Astrocyte (in vitro differentiated cells and primary cell): ENCODE data around the gene SYNRG. TPM values are rescaled to one million over a fixed set of nuclear protein-coding genes. Genes with fewer than 3 reads are reported as not detected.

ENCODE experiments used
- DNase-seq: peaks from one replicate; pipeline ENCODE4 v3.0.0-alpha.2; 2010; ENCODE audit warnings: low read depth
- FAIRE-seq: peaks from 2 replicates; lab custom pipeline; 2011; peaks lifted over from hg19 to GRCh38; lab: Jason Lieb, UNC
- H2AFZ ChIP-seq: 2 replicates; pipeline ENCODE4 v1.6.0; 2012; ENCODE audit warnings: low read depth, low read length, inconsistent platforms
- H3K27ac ChIP-seq: 2 replicates; pipeline ENCODE4 v1.5.1; 2011; ENCODE audit warnings: low read depth, low read length, inconsistent platforms
- H3K27me3 ChIP-seq: 2 replicates; pipeline ENCODE4 v1.6.0; 2011; ENCODE audit warnings: low read length, inconsistent platforms; ENCODE audit not compliant: insufficient read depth
- H3K36me3 ChIP-seq: 2 replicates; pipeline ENCODE4 v1.5.1; 2011; ENCODE audit warnings: low read length, inconsistent platforms; ENCODE audit not compliant: insufficient read depth
- H3K4me1 ChIP-seq: 2 replicates; pipeline ENCODE4 v1.5.1; 2011; ENCODE audit warnings: low read length, inconsistent platforms; ENCODE audit not compliant: insufficient read depth
- H3K4me2 ChIP-seq: 2 replicates; pipeline ENCODE4 v1.6.0; 2012; ENCODE audit warnings: low read length, inconsistent platforms
- H3K4me3 ChIP-seq: 2 replicates; pipeline ENCODE4 v1.5.1; 2011; ENCODE audit warnings: low read depth, mild to moderate bottlenecking, low read length, inconsistent platforms; ENCODE audit not compliant: insufficient read depth
- H3K79me2 ChIP-seq: 2 replicates; pipeline ENCODE4 v1.6.0; 2012; ENCODE audit warnings: mild to moderate bottlenecking, low read length, inconsistent platforms; ENCODE audit not compliant: insufficient read depth
- H3K9ac ChIP-seq: 2 replicates; pipeline ENCODE4 v1.6.0; 2012; ENCODE audit warnings: mild to moderate bottlenecking, low read length, inconsistent platforms
- H3K9me3 ChIP-seq: 2 replicates; pipeline ENCODE4 v1.5.1; 2012; ENCODE audit warnings: low read depth, mild to moderate bottlenecking, low read length, inconsistent platforms; ENCODE audit not compliant: insufficient read depth
- H4K20me1 ChIP-seq: 2 replicates; pipeline ENCODE4 v1.6.0; 2012; ENCODE audit warnings: low read length, inconsistent platforms; ENCODE audit not compliant: insufficient read depth
- H3K27ac Mint-ChIP-seq: one replicate; pipeline ENCODE4 v1.8.0; 2021; ENCODE audit warnings: mild to moderate bottlenecking, mixed read lengths; ENCODE audit not compliant: unreplicated experiment
- H3K27me3 Mint-ChIP-seq: one replicate; pipeline ENCODE4 v1.8.0; 2021; ENCODE audit warnings: low read depth, mixed read lengths; ENCODE audit not compliant: unreplicated experiment
- H3K36me3 Mint-ChIP-seq: one replicate; pipeline ENCODE4 v1.8.0; 2021; ENCODE audit warnings: low read depth, mixed read lengths; ENCODE audit not compliant: unreplicated experiment
- H3K4me1 Mint-ChIP-seq: one replicate; pipeline ENCODE4 v1.8.0; 2021; ENCODE audit warnings: low read depth, mixed read lengths; ENCODE audit not compliant: unreplicated experiment
- H3K4me3 Mint-ChIP-seq: one replicate; pipeline ENCODE4 v1.8.0; 2021; ENCODE audit warnings: mild to moderate bottlenecking, moderate library complexity, mixed read lengths; ENCODE audit not compliant: unreplicated experiment
- H3K9me3 Mint-ChIP-seq: one replicate; pipeline ENCODE4 v1.8.0; 2021; ENCODE audit warnings: mild to moderate bottlenecking, mixed read lengths; ENCODE audit not compliant: unreplicated experiment
- EZH2 ChIP-seq: IDR thresholded peaks from 2 replicates; pipeline ENCODE4 v1.6.1; 2012; ENCODE audit warnings: mild to moderate bottlenecking, low read length, inconsistent platforms; ENCODE audit not compliant: insufficient read depth
- total RNA-seq: library from RNA; stranded (reverse); gene quantifications from 2 replicates; pipeline ENCODE4 v1.2.1, GENCODE V29; 2021
- TF ChIP-seq, protein P1 (sequence below): IDR thresholded peaks from 2 replicates; pipeline ENCODE4 v1.5.1; 2011; ENCODE audit warnings: low read depth, mild to moderate bottlenecking, inconsistent platforms, low read length, moderate library complexity; ENCODE audit not compliant: insufficient read depth

SYNRG gene
- total RNA-seq, 1 donor from 2014 or later, result 31.3 TPM

DNA sequence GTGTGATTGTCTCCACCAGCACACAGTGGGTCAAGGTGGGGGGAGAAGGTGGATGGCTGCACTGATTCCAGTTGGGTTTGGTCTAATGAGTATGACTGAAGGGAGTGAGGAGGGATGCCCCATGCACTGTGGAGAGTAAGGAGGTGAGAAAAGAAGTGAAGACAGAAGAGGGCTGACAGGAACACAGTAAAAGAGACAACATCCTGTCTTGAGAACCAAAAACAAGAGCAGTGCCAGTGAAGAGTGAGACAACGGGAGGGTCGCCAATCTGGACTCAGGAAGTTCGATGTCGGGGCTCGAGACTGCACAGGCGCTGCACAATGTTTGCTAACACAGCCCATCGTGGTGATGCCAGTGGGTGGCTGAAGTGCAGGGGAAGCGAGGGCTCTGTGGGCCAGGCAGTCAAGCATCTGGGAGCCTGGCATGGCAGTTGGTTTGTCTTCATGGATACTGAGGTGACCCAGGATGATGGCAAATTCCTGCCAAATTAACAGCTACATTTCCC lies 85.5 kb downstream of the SYNRG start:
- H3K36me3 ChIP-seq, result peaks cover 24% of the 10 kb centered on the region
- Mint-ChIP-seq H3K27ac (no peak overlapping the region), H3K4me3 (no peak overlapping the region)

DNA sequence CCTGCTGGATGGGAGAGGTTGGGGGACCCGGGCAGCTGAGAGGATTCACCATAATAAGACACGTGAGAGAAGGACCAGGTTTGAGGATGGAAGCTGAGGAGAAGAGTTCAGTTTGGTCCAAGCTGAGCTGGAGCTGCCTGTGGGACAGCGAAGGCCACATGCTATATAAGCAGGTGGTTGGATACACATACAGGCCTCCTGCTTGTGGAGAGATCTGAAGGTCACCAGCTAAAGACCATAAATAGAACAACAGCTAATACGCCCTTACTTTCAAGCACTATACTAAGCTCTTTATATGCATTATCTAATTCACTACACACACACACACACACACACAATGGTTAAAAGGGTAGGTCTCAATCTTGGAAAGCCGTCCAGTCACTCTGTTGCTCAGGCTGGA lies 87.4 kb downstream of the SYNRG start:
- H3K36me3 Mint-ChIP-seq, result peaks cover 23% of the 10 kb centered on the region
- DNase-seq (no peak), FAIRE-seq (no peak)
- H3K4me1 ChIP-seq, result peaks cover 13% of the 10 kb centered on the region
- H4K20me1 ChIP-seq, result peaks cover 19% of the 10 kb centered on the region
- H3K4me1 Mint-ChIP-seq, result peaks cover 7% of the 10 kb centered on the region
- no peak overlapping the region for H3K9ac ChIP-seq
- no peak overlapping the region for H3K4me2 ChIP-seq
- TF ChIP-seq, protein P1, sequence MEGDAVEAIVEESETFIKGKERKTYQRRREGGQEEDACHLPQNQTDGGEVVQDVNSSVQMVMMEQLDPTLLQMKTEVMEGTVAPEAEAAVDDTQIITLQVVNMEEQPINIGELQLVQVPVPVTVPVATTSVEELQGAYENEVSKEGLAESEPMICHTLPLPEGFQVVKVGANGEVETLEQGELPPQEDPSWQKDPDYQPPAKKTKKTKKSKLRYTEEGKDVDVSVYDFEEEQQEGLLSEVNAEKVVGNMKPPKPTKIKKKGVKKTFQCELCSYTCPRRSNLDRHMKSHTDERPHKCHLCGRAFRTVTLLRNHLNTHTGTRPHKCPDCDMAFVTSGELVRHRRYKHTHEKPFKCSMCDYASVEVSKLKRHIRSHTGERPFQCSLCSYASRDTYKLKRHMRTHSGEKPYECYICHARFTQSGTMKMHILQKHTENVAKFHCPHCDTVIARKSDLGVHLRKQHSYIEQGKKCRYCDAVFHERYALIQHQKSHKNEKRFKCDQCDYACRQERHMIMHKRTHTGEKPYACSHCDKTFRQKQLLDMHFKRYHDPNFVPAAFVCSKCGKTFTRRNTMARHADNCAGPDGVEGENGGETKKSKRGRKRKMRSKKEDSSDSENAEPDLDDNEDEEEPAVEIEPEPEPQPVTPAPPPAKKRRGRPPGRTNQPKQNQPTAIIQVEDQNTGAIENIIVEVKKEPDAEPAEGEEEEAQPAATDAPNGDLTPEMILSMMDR, result no peak
- no peak for TF ChIP-seq EZH2
- H3K9me3 ChIP-seq, result no peaks in the 10 kb centered on the region
- H3K27ac ChIP-seq, result no peak overlapping the region
- no peak overlapping the region for H3K27ac Mint-ChIP-seq
- no peak overlapping the region for H2AFZ ChIP-seq
- no peaks in the 10 kb centered on the region for H3K9me3 Mint-ChIP-seq
- H3K79me2 ChIP-seq, result no peaks in the 10 kb centered on the region
- H3K27me3 Mint-ChIP-seq, result no peaks in the 10 kb centered on the region
- peaks cover 25% of the 10 kb centered on the region for H3K36me3 ChIP-seq
- H3K4me3 Mint-ChIP-seq, result no peak overlapping the region
- H3K27me3 ChIP-seq, result no peaks in the 10 kb centered on the region
- no peak overlapping the region for H3K4me3 ChIP-seq

More for the DNA sequence above, 85.5 kb downstream of the SYNRG start:
- H3K4me1 Mint-ChIP-seq, result peaks cover 8% of the 10 kb centered on the region
- Histone ChIP-seq H3K4me3 (no peak overlapping the region), H3K27ac (no peak overlapping the region), H3K4me2 (no peak overlapping the region), H2AFZ (no peak overlapping the region), H3K9ac (no peak overlapping the region), H4K20me1 (peaks cover 20% of the 10 kb centered on the region), H3K79me2 (no peaks in the 10 kb centered on the region), H3K4me1 (peaks cover 13% of the 10 kb centered on the region), H3K9me3 (no peaks in the 10 kb centered on the region), H3K27me3 (no peaks in the 10 kb centered on the region)
- DNase-seq, result no peak
- TF ChIP-seq, protein P1, result no peak
- no peak for TF ChIP-seq EZH2
- no peaks in the 10 kb centered on the region for H3K9me3 Mint-ChIP-seq
- FAIRE-seq, result no peak
- H3K36me3 Mint-ChIP-seq, result peaks cover 15% of the 10 kb centered on the region
- H3K27me3 Mint-ChIP-seq, result no peaks in the 10 kb centered on the region

GRCh38 chr17:37520174-37520573 lies 89.0 kb downstream of the SYNRG start:
- Histone ChIP-seq H3K4me2 (no peak overlapping the region), H3K4me3 (no peak overlapping the region), H3K27me3 (no peaks in the 10 kb centered on the region), H3K79me2 (no peaks in the 10 kb centered on the region), H4K20me1 (peaks cover 26% of the 10 kb centered on the region), H2AFZ (no peak overlapping the region), H3K9ac (no peak overlapping the region), H3K27ac (no peak overlapping the region), H3K4me1 (peaks cover 23% of the 10 kb centered on the region), H3K9me3 (no peaks in the 10 kb centered on the region), H3K36me3 (peaks cover 23% of the 10 kb centered on the region)
- Mint-ChIP-seq H3K4me1 (peaks cover 17% of the 10 kb centered on the region), H3K9me3 (no peaks in the 10 kb centered on the region), H3K4me3 (no peak overlapping the region), H3K27me3 (no peaks in the 10 kb centered on the region), H3K27ac (no peak overlapping the region), H3K36me3 (peaks cover 23% of the 10 kb centered on the region)
- DNase-seq, result no peak
- no peak for FAIRE-seq
- TF ChIP-seq EZH2, result no peak
- TF ChIP-seq, protein P1, result no peak
